GM12892 (cell line): ENCODE data around the gene PRKD2.

Source experiments
- DNase-seq: peaks from one replicate; pipeline ENCODE4 v3.0.0; 2011; ENCODE audit not compliant: insufficient read length
- FAIRE-seq: peaks from 2 replicates; lab custom pipeline; 2011; peaks lifted over from hg19 to GRCh38; lab: Jason Lieb, UNC
- POLR2A ChIP-seq: IDR thresholded peaks from 2 replicates; pipeline ENCODE4 v1.6.1; 2011; ENCODE audit warnings: low read depth, low read length, control low read depth
- POLR2AphosphoS5 ChIP-seq: IDR thresholded peaks from 2 replicates; pipeline ENCODE4 v1.6.1; 2011; ENCODE audit warnings: low read depth, low read length, control low read depth
- TAF1 ChIP-seq: IDR thresholded peaks from 2 replicates; pipeline ENCODE4 v1.6.1; 2011; ENCODE audit warnings: low read depth, mild to moderate bottlenecking, control low read depth, low read length, borderline replicate concordance

Gene PRKD2

GRCh38 chr19:46753420-46754155 lies 36.7 kb upstream of the PRKD2 start:
- no peak for TF ChIP-seq POLR2AphosphoS5
- TF ChIP-seq TAF1 = no peak
- TF ChIP-seq POLR2A = no peak
- DNase-seq (no peak), FAIRE-seq (peak; percentile 53)

GRCh38 chr19:46748325-46749109 lies 31.6 kb upstream of the PRKD2 start:
- DNase-seq (no peak), FAIRE-seq (peak; percentile 53)
- TF ChIP-seq POLR2AphosphoS5 = no peak
- TF ChIP-seq TAF1 = no peak
- TF ChIP-seq POLR2A = no peak

GRCh38 chr19:46746281-46747057 lies 29.6 kb upstream of the PRKD2 start, which contains the start of gene STRN4:
Gene STRN4, minus strand, starts transcription at chr19:46746450. Its CDS starts 20 bp downstream, at chr19:46746430.
- TF ChIP-seq POLR2AphosphoS5 (no peak), TAF1 (peak; percentile 5; the same call in 1 of the 2 replicates), POLR2A (peak; percentile 68; the same call in 1 of the 2 replicates)
- peak; percentile 94 for DNase-seq
- peak; percentile 73 for FAIRE-seq

GRCh38 chr19:46745521-46746280 lies 28.8 kb upstream of the PRKD2 start, which contains the start of gene FKRP:
Gene FKRP, plus strand, starts transcription at chr19:46746057. Its CDS starts 9,394 bp downstream, at chr19:46755451.
- DNase-seq = no peak
- no peak; the same call in 1 of the 2 replicates for TF ChIP-seq POLR2A
- no peak for TF ChIP-seq POLR2AphosphoS5
- TF ChIP-seq TAF1 = peak; percentile 42; the same call in 1 of the 2 replicates
- FAIRE-seq = peak; percentile 50

- TF ChIP-seq POLR2AphosphoS5 (no peak), POLR2A (no peak), TAF1 (no peak)
- DNase-seq (no peak), FAIRE-seq (no peak)
Observed at GRCh38 chr19:46745030-46745429, 28.1 kb upstream of the PRKD2 start.

- no peak for TF ChIP-seq TAF1
- TF ChIP-seq POLR2AphosphoS5 = no peak
- no peak for TF ChIP-seq POLR2A
- no peak for DNase-seq
- FAIRE-seq = no peak
Observed at GRCh38 chr19:46744005-46744691, 27.2 kb upstream of the PRKD2 start.

- TF ChIP-seq POLR2A = no peak
- TF ChIP-seq TAF1 = no peak
- no peak for TF ChIP-seq POLR2AphosphoS5
- FAIRE-seq (no peak), DNase-seq (no peak)
Observed at GRCh38 chr19:46742926-46743480, 26.1 kb upstream of the PRKD2 start.

GRCh38 chr19:46741447-46741846 lies 24.5 kb upstream of the PRKD2 start:
- FAIRE-seq (no peak), DNase-seq (no peak)
- TF ChIP-seq POLR2A = no peak
- no peak for TF ChIP-seq POLR2AphosphoS5
- no peak for TF ChIP-seq TAF1

GRCh38 chr19:46739290-46739771 lies 22.4 kb upstream of the PRKD2 start:
- TF ChIP-seq POLR2AphosphoS5 = no peak
- no peak for TF ChIP-seq POLR2A
- no peak for TF ChIP-seq TAF1
- FAIRE-seq (no peak), DNase-seq (no peak)
